HepG2 (cell line): ENCODE results near the gene PAXX. TPM values are rescaled to one million over a fixed set of nuclear protein-coding genes. Genes with fewer than 3 reads are reported as not detected.

ENCODE experiments used
- DPF2 ChIP-seq: sonication (generic); formaldehyde crosslinking; IDR thresholded peaks from 2 replicates; pipeline ENCODE4 v1.4.0; 2020; ENCODE audit warnings: mild to moderate bottlenecking, low read depth, missing genetic modification reagents, borderline replicate concordance
- GATAD2A ChIP-seq: IDR thresholded peaks from 2 replicates; pipeline ENCODE4 v1.6.1; 2016
- NCOR1 ChIP-seq: fragments of 200-600 bp; sonication (generic); IDR thresholded peaks from 2 replicates; pipeline ENCODE4 v1.7.0; 2017; ENCODE audit warnings: antibody characterized with exemption, low read length, borderline replicate concordance
- PHF20 ChIP-seq: sonication (generic); formaldehyde crosslinking; IDR thresholded peaks from 2 replicates; pipeline ENCODE4 v1.5.0; 2020; ENCODE audit warnings: mild to moderate bottlenecking, missing genetic modification reagents
- PITX1 ChIP-seq: sonication (generic); formaldehyde crosslinking; IDR thresholded peaks from 2 replicates; pipeline ENCODE4 v1.5.1; 2020; ENCODE audit warnings: mild to moderate bottlenecking, missing genetic modification reagents
- PPARG ChIP-seq: conservative IDR thresholded peaks from 2 replicates; pipeline ENCODE4 v1.6.1; 2016; ENCODE audit warnings: missing biosample characterization, missing genetic modification reagents
- RAD21 ChIP-seq: fragments of 450-650 bp; formaldehyde crosslinking; IDR thresholded peaks from 2 replicates; pipeline ENCODE4 v1.5.0; 2020; ENCODE audit warnings: mild to moderate bottlenecking
- SIN3A ChIP-seq: IDR thresholded peaks from 2 replicates; pipeline ENCODE4 v1.6.1; 2011; ENCODE audit warnings: low read depth, mild to moderate bottlenecking, control low read depth, low read length, borderline replicate concordance
- ZFP62 ChIP-seq: sonication (generic); formaldehyde crosslinking; IDR thresholded peaks from 2 replicates; pipeline ENCODE4 v1.4.0; 2020; ENCODE audit warnings: missing genetic modification reagents
- ZFYVE20 ChIP-seq: sonication (generic); formaldehyde crosslinking; IDR thresholded peaks from 2 replicates; pipeline ENCODE4 v1.8.0; 2023; ENCODE audit warnings: low read depth, mild to moderate bottlenecking, moderate library complexity, missing genetic modification reagents, borderline replicate concordance
- ZNF20 ChIP-seq: sonication (generic); formaldehyde crosslinking; IDR thresholded peaks from 2 replicates; pipeline ENCODE4 v1.4.0; 2020; ENCODE audit warnings: mild to moderate bottlenecking, moderate library complexity, missing genetic modification reagents
- ZNF225 ChIP-seq: sonication (generic); formaldehyde crosslinking; IDR thresholded peaks from 2 replicates; pipeline ENCODE4 v1.4.0; 2020; ENCODE audit warnings: mild to moderate bottlenecking, missing genetic modification reagents
- ZNF234 ChIP-seq: sonication (generic); formaldehyde crosslinking; conservative IDR thresholded peaks from 2 replicates; pipeline ENCODE4 v1.5.1; 2020; ENCODE audit warnings: mild to moderate bottlenecking, missing genetic modification reagents
- ZNF256 ChIP-seq: sonication (generic); formaldehyde crosslinking; conservative IDR thresholded peaks from 2 replicates; pipeline ENCODE4 v1.4.0; 2020; ENCODE audit warnings: missing genetic modification reagents
- ZNF263 ChIP-seq: sonication (generic); formaldehyde crosslinking; IDR thresholded peaks from 2 replicates; pipeline ENCODE4 v1.4.0; 2020; ENCODE audit warnings: missing genetic modification reagents
- ZNF367 ChIP-seq: sonication (generic); formaldehyde crosslinking; IDR thresholded peaks from 2 replicates; pipeline ENCODE4 v1.4.0; 2020; ENCODE audit warnings: missing genetic modification reagents, borderline replicate concordance
- ZNF460 ChIP-seq: sonication (generic); formaldehyde crosslinking; IDR thresholded peaks from 2 replicates; pipeline ENCODE4 v1.5.1; 2020; ENCODE audit warnings: missing genetic modification reagents, mild to moderate bottlenecking, borderline replicate concordance
- ZNF629 ChIP-seq: sonication (generic); formaldehyde crosslinking; conservative IDR thresholded peaks from 2 replicates; pipeline ENCODE4 v1.5.0; 2020; ENCODE audit warnings: missing genetic modification reagents
- polyA plus RNA-seq, 8 experiments: library from polyadenylated mRNA; depleted of rRNA in 3 of 8; stranded (reverse) in 7 of 8; unstranded in 1 of 8; fragments of >200 nt; fragmentation: Illumina TruSeq in 4 of 8; extraction: Trizol in 4 of 8; gene quantifications; 2 replicates each; pipeline versions ENCODE4 v1.2.1 to v1.2.3, GENCODE V29; 2011 to 2016; ENCODE audit warnings: low read depth in 4 of 8, missing spikeins in 1 of 8, mixed read lengths in 1 of 8; ENCODE audit not compliant: insufficient read depth in 1 of 8
- total RNA-seq, 5 experiments: library from RNA; depleted of rRNA; stranded (reverse); fragments of >200 nt; fragmentation: Illumina TruSeq; extraction: Trizol; gene quantifications; 2 replicates each; pipeline ENCODE4 v1.2.3, GENCODE V29; 2016; ENCODE audit warnings: low read depth in 1 of 5
- TF ChIP-seq, protein P1 (sequence below): sonication (generic); formaldehyde crosslinking; IDR thresholded peaks from 2 replicates; pipeline ENCODE4 v1.8.0; 2022; ENCODE audit warnings: mild to moderate bottlenecking, missing genetic modification reagents; ENCODE audit not compliant: insufficient replicate concordance
- TF ChIP-seq, protein P2 (sequence below): sonication (generic); formaldehyde crosslinking; IDR thresholded peaks from 2 replicates; pipeline ENCODE4 v1.4.0; 2020; ENCODE audit warnings: missing genetic modification reagents
- TF ChIP-seq, protein P3 (sequence below): sonication (generic); formaldehyde crosslinking; IDR thresholded peaks from 2 replicates; pipeline ENCODE4 v1.4.0; 2020; ENCODE audit warnings: missing genetic modification reagents
- TF ChIP-seq, protein P4 (sequence below): sonication (generic); formaldehyde crosslinking; IDR thresholded peaks from 2 replicates; pipeline ENCODE4 v1.4.0; 2020; ENCODE audit warnings: missing genetic modification reagents, low read depth, mild to moderate bottlenecking, borderline replicate concordance

The PAXX gene
- total and polyA plus RNA-seq, 2 of the 13 experiments (the other 11 are each of a cell fraction or from before 2014, with no cell fraction given), result 14.0 to 31.9 TPM

DNA sequence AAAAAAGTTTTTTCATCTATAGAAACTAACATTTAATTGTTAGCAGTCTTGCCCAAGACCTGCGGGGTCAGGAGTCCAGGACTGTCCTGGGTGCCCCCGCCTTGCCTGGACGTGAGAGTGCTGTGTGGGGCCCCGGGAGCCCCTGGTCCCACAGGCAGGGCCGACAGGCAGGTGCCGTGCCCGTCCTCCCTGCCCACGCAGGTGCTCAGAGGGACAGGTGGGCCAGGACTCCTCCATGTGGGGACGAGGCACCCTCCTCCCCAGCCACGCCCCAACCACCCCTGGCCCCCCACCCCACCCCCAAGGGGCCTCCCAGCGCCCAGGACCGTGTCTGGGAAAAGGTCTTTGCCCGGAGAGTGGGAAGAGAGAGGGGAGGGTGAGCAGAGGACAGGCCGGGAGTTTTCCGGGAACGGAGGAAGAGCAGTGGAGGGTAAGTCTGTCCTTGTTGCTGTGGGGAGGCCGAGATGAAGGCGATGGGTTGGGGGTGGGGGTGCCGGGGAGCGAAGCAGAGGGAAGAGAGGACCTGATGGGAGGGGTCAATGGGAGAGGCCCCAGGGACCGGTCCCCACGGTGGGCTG is 42.9 kb upstream of the PAXX start (continued):
- TF ChIP-seq ZNF225 (CRISPR knock-in tag), result no peak
- no peak for TF ChIP-seq ZNF20
- no peak for TF ChIP-seq ZNF256 (CRISPR knock-in tag)
- 0 out of 2 replicates have a peak, but pooled peaks have one; percentile 15 for TF ChIP-seq PPARG (CRISPR knock-in tag)
- TF ChIP-seq NCOR1, result 0 out of 2 replicates have a peak, but pooled peaks have one; percentile 40
- no peak for TF ChIP-seq ZFYVE20 (CRISPR knock-in tag)
- TF ChIP-seq, protein P1, sequence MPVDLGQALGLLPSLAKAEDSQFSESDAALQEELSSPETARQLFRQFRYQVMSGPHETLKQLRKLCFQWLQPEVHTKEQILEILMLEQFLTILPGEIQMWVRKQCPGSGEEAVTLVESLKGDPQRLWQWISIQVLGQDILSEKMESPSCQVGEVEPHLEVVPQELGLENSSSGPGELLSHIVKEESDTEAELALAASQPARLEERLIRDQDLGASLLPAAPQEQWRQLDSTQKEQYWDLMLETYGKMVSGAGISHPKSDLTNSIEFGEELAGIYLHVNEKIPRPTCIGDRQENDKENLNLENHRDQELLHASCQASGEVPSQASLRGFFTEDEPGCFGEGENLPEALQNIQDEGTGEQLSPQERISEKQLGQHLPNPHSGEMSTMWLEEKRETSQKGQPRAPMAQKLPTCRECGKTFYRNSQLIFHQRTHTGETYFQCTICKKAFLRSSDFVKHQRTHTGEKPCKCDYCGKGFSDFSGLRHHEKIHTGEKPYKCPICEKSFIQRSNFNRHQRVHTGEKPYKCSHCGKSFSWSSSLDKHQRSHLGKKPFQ (CRISPR knock-in tag), result no peak
- no peak for TF ChIP-seq ZNF367
- TF ChIP-seq PHF20 (CRISPR knock-in tag), result no peak
- no peak for TF ChIP-seq ZNF234 (CRISPR knock-in tag)
- no peak for TF ChIP-seq ZNF629 (CRISPR knock-in tag)
- no peak for TF ChIP-seq ZNF460
- peak; percentile 97 for TF ChIP-seq ZNF263
- TF ChIP-seq GATAD2A (CRISPR knock-in tag), result peak; percentile 48; the same call in 1 of the 2 replicates
- TF ChIP-seq, protein P2, sequence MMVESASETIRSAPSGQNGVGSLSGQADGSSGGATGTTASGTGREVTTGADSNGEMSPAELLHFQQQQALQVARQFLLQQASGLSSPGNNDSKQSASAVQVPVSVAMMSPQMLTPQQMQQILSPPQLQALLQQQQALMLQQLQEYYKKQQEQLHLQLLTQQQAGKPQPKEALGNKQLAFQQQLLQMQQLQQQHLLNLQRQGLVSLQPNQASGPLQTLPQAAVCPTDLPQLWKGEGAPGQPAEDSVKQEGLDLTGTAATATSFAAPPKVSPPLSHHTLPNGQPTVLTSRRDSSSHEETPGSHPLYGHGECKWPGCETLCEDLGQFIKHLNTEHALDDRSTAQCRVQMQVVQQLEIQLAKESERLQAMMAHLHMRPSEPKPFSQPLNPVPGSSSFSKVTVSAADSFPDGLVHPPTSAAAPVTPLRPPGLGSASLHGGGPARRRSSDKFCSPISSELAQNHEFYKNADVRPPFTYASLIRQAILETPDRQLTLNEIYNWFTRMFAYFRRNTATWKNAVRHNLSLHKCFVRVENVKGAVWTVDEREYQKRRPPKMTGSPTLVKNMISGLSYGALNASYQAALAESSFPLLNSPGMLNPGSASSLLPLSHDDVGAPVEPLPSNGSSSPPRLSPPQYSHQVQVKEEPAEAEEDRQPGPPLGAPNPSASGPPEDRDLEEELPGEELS (CRISPR knock-in tag), result 0 out of 2 replicates have a peak, but pooled peaks have one; percentile 35
- no peak for TF ChIP-seq ZFP62 (CRISPR knock-in tag)
- TF ChIP-seq SIN3A, result no peak
- TF ChIP-seq RAD21 (CRISPR knock-in tag), result no peak
- TF ChIP-seq, protein P3, sequence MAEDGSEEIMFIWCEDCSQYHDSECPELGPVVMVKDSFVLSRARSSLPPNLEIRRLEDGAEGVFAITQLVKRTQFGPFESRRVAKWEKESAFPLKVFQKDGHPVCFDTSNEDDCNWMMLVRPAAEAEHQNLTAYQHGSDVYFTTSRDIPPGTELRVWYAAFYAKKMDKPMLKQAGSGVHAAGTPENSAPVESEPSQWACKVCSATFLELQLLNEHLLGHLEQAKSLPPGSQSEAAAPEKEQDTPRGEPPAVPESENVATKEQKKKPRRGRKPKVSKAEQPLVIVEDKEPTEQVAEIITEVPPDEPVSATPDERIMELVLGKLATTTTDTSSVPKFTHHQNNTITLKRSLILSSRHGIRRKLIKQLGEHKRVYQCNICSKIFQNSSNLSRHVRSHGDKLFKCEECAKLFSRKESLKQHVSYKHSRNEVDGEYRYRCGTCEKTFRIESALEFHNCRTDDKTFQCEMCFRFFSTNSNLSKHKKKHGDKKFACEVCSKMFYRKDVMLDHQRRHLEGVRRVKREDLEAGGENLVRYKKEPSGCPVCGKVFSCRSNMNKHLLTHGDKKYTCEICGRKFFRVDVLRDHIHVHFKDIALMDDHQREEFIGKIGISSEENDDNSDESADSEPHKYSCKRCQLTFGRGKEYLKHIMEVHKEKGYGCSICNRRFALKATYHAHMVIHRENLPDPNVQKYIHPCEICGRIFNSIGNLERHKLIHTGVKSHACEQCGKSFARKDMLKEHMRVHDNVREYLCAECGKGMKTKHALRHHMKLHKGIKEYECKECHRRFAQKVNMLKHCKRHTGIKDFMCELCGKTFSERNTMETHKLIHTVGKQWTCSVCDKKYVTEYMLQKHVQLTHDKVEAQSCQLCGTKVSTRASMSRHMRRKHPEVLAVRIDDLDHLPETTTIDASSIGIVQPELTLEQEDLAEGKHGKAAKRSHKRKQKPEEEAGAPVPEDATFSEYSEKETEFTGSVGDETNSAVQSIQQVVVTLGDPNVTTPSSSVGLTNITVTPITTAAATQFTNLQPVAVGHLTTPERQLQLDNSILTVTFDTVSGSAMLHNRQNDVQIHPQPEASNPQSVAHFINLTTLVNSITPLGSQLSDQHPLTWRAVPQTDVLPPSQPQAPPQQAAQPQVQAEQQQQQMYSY (CRISPR knock-in tag), result no peak
- peak; percentile 52 for TF ChIP-seq DPF2 (CRISPR knock-in tag)
- TF ChIP-seq, protein P4, sequence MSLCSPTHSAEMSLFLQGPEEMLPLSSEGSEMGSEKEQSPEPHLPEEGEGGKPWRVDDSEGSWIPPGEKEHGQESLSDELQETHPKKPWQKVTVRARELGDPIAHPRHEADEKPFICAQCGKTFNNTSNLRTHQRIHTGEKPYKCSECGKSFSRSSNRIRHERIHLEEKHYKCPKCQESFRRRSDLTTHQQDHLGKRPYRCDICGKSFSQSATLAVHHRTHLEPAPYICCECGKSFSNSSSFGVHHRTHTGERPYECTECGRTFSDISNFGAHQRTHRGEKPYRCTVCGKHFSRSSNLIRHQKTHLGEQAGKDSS (CRISPR knock-in tag), result peak; percentile 44; the same call in 1 of the 2 replicates
- no peak for TF ChIP-seq PITX1 (CRISPR knock-in tag)
- TF ChIP-seq, all 625 proteins: peak for 35
